GM13976 (cell line): ENCODE results near the gene KRCC1.

Experiments
- DNase-seq: peaks from one replicate; pipeline ENCODE4 v3.0.0; 2012; ENCODE audit warnings: low spot score
- in situ Hi-C: fragments of 300-500 bp; cut with MboI; formaldehyde crosslinking; loops from one replicate; pipeline ENCODE4 v1.12.0; 2022; ENCODE audit warnings: low sequenced_read_pairs, mixed read lengths, inconsistent platforms; ENCODE audit not compliant: unreplicated experiment
- TF ChIP-seq, protein P1 (sequence below): IDR thresholded peaks from 2 replicates; pipeline ENCODE4 v1.5.1; 2012; ENCODE audit warnings: borderline replicate concordance, mild to moderate bottlenecking; ENCODE audit not compliant: insufficient read depth; ENCODE audit errors: extremely low read depth, missing control alignments, control extremely low read depth

Gene KRCC1

DNA sequence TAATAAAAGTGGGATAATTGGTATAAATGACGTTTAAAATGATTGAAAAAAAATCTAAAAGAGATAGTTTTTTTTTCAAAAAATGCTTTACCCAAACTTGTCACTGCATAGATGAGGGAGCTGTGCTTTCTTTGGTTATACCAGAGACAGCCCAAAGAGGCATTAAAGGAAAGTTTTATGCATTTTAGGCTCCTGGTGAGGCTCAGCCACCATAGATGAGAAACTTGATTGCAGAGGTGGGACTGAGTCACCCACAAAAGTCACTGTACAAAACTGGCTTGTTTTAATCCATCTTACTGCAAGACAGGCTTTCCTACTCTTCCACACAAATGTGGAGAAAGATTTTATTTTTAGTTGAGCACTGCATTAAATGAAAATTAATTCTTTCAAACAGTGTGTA lies 14.5 kb upstream of the KRCC1 start:
- in situ Hi-C loops: loop anchor here (25.0 kb wide), 1 partner anchor 592 kb away; no protein-coding TSS in a partner anchor
- no peak for DNase-seq
- TF ChIP-seq, protein P1, sequence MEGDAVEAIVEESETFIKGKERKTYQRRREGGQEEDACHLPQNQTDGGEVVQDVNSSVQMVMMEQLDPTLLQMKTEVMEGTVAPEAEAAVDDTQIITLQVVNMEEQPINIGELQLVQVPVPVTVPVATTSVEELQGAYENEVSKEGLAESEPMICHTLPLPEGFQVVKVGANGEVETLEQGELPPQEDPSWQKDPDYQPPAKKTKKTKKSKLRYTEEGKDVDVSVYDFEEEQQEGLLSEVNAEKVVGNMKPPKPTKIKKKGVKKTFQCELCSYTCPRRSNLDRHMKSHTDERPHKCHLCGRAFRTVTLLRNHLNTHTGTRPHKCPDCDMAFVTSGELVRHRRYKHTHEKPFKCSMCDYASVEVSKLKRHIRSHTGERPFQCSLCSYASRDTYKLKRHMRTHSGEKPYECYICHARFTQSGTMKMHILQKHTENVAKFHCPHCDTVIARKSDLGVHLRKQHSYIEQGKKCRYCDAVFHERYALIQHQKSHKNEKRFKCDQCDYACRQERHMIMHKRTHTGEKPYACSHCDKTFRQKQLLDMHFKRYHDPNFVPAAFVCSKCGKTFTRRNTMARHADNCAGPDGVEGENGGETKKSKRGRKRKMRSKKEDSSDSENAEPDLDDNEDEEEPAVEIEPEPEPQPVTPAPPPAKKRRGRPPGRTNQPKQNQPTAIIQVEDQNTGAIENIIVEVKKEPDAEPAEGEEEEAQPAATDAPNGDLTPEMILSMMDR: no peak

DNA sequence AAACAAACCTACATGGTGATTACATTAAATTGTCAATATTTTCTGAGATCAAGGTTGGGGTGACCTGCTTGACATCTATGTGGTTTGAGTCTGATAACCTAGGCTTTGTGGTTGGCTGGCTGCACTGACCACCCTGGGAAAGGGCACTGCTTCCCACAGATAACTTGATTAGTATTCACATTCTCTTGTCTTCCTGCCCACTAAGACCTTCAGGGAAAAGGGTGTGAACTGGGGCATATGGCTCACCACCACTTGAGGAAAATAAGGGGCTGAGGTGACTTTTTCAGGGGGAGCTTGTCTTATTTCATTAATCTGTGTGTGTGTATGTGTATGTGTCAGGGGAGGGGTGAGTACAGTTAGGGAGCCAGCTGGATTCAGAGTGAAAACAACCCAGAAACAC lies 13.5 kb upstream of the KRCC1 start:
- no peak for DNase-seq
- in situ Hi-C loops: loop anchor here (25.0 kb wide), 1 partner anchor 593 kb away; no protein-coding TSS in a partner anchor
- TF ChIP-seq, protein P1: no peak

DNA sequence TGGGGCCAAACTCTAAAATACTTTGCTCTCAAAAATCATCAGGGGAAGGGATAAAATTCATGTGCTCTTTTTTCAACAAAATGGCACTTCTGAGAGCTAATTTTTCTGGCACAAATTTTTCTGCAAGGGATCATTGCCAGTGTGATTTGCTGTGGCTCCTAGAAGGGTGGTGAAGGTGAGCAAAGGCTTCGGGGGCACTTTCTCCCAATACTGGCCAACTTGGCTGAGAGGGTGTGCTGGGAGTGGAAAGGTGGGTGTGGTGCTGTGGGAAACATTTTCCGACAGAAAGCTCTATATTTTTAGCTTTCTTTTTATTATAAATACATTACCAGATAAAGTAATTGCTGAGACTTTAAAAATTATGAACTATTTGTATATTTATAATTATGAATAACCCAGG lies 12.5 kb upstream of the KRCC1 start:
- TF ChIP-seq, protein P1: no peak
- in situ Hi-C loops: loop anchor here (25.0 kb wide), 1 partner anchor 594 kb away; no protein-coding TSS in a partner anchor
- DNase-seq: no peak

DNA sequence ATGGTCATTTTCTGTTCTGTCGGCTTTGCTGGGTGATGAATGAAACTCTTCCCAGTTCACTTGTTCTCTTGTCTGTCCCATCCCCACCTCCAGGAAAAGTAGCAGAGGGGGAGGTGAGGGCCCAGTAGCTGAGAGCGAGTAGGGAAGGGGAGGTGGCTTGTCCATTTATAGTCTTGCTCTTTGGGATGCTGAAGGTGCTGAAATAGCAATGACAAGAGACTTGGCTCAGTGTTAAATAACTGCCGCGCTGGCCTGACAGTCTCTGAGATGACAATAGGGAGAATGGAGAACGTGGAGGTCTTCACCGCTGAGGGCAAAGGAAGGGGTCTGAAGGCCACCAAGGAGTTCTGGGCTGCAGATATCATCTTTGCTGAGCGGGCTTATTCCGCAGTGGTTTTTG lies 12.0 kb upstream of the KRCC1 start, which contains the start of gene SMYD1:
SMYD1 (plus strand) TSS at position 228 of the 400 bp plus-strand sequence; CDS start at position 268, 40 bp downstream.
- in situ Hi-C loops: loop anchor here (25.0 kb wide), 1 partner anchor 595 kb away; no protein-coding TSS in a partner anchor
- DNase-seq: no peak
- TF ChIP-seq, protein P1: no peak

DNA sequence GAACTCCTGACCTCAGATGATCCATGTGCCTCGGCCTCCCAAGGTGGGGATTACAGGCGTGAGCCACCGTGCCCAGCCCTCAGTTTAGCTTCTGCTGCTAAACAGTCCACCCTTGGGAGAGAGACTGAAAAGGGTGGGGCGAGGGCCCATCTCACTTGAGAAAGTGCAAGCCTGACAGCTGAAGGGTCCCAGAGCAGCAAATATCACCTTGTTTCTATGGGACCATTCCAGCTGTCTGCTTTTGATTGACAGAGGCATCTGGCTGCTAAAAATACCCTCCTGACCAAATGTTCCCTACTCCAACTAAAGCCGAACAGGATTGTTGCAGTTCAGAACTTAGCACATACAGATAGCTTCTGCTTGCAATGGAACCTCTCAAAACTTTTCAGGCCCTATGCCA lies 11.6 kb upstream of the KRCC1 start:
- TF ChIP-seq, protein P1: no peak
- in situ Hi-C loops: loop anchor here (25.0 kb wide), 1 partner anchor 595 kb away; no protein-coding TSS in a partner anchor
- DNase-seq: no peak

DNA sequence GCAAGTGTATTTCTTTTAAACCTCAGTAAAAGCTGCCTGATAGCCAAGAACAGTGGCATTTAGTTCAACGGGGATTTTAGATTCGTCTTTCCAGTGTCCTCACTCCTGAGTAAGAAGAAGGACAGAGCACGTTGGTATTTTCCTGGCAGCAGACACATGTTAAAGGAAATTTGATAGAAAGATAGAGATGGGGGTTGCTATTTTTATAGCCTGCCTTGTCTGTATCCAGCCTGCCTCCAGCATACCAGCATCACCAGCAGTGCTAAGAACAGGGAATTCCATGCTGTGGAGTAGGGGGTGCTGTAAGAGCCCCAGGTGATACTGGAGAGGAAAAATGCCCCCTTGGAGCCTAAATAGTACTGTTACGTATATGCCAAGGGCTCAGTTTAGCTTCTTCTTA lies 11.0 kb upstream of the KRCC1 start:
- in situ Hi-C loops: loop anchor here (25.0 kb wide), 1 partner anchor 596 kb away; no protein-coding TSS in a partner anchor

More for the DNA sequence above, 11.0 kb upstream of the KRCC1 start:
- TF ChIP-seq, protein P1: no peak
- DNase-seq: no peak
